CD4-positive, CD25-positive, alpha-beta regulatory T cell (primary cell): ENCODE results near the gene TMX1. TPM values are rescaled to one million over a fixed set of nuclear protein-coding genes. Genes with fewer than 3 reads are reported as not detected.

Experiments used
- polyA plus RNA-seq, 4 donors: library from polyadenylated mRNA; unstranded; fragments of 300-500 nt; fragmentation: Illumina TruSeq; gene quantifications; one replicate each; pipeline ENCODE4 v1.2.3, GENCODE V29; 2021
- total RNA-seq: library from RNA; stranded (reverse); gene quantifications from one replicate; pipeline ENCODE4 v1.2.3, GENCODE V29; 2022

Gene TMX1
- total and polyA plus RNA-seq, 5 donors from 2014 or later, result 19.5 to 40.6 (median 40.0) TPM

Other genes with a start within 250 kb of the TMX1 start
- 0.12 TPM for gene TRIM9, start 145.1 kb upstream of the TMX1 start, total RNA-seq
- under 1 TPM in 3 of 4 donors, not detected in 1; 0.11 to 0.52 (median 0.17) TPM for gene TRIM9, start 145.1 kb upstream of the TMX1 start, polyA plus RNA-seq